CD4-positive, alpha-beta T cell (primary cell): Measurements from ENCODE around the gene RXRG. TPM values are rescaled to one million over a fixed set of nuclear protein-coding genes. Genes with fewer than 3 reads are reported as not detected.
A peak's percentile ranks its signal among the peaks of the same experiment; 100 is the strongest.

Experiments used
- ATAC-seq: fragments of 200-7000 bp; cut with Tn5 transposase; one replicate; pipeline ENCODE4 v1.10.0; 2022; ENCODE audit warnings: mild to moderate bottlenecking; ENCODE audit not compliant: poor library complexity
- CTCF ChIA-PET: fragments of 350-600 bp; sonication (Branson Sonifier 250); formaldehyde crosslinking; loops from one replicate; lab custom pipeline; 2021; ENCODE audit warnings: antibody characterized with exemption, inconsistent platforms; lab: Charles Lee
- POLR2A ChIA-PET: fragments of 350-600 bp; sonication (Branson Sonifier 250); formaldehyde crosslinking; loops from one replicate; lab custom pipeline; 2021; ENCODE audit warnings: antibody characterized with exemption, inconsistent platforms; lab: Charles Lee
- DNase-seq, 14 experiments: peaks; one replicate each; pipeline ENCODE4 v3.0.0-alpha.2; 2013 to 2020; ENCODE audit warnings: mixed read lengths in 2 of 14
- H3K27ac ChIP-seq, 2 donors: one replicate each; pipeline versions ENCODE4 v1.5.1 to v1.7.0; 2013; ENCODE audit warnings: low read length in 2 of 2, low read depth in 1 of 2, mild to moderate bottlenecking in 1 of 2
- H3K27me3 ChIP-seq, 2 experiments: 1 replicate in 1 of 2; 2 replicates in 1 of 2; pipeline versions ENCODE4 v1.6.1 to v1.7.0; 2013; ENCODE audit warnings: low read length in 2 of 2, control low read depth in 1 of 2, mild to moderate bottlenecking in 1 of 2, moderate library complexity in 1 of 2; ENCODE audit not compliant: insufficient read depth in 2 of 2, control insufficient read depth in 1 of 2
- H3K36me3 ChIP-seq: one replicate; pipeline ENCODE4 v1.6.1; 2013; ENCODE audit warnings: low read length, control low read depth; ENCODE audit not compliant: insufficient read depth
- H3K4me1 ChIP-seq: one replicate; pipeline ENCODE4 v1.6.1; 2013; ENCODE audit warnings: low read length, control low read depth; ENCODE audit not compliant: insufficient read depth
- H3K4me3 ChIP-seq: one replicate; pipeline ENCODE4 v1.5.1; 2013; ENCODE audit warnings: mild to moderate bottlenecking, low read length, moderate library complexity
- H3K9me3 ChIP-seq, 2 experiments: 1 replicate in 1 of 2; 2 replicates in 1 of 2; pipeline versions ENCODE4 v1.6.1 to v1.7.0; 2013; ENCODE audit warnings: low read length in 2 of 2, mild to moderate bottlenecking in 2 of 2, control low read depth in 1 of 2, moderate library complexity in 1 of 2; ENCODE audit not compliant: control insufficient read depth in 1 of 2, insufficient read depth in 1 of 2
- H3K27ac Mint-ChIP-seq: one replicate; pipeline ENCODE4 v1.8.0; 2020; ENCODE audit warnings: mixed read lengths
- H3K27me3 Mint-ChIP-seq: one replicate; pipeline ENCODE4 v1.8.0; 2021; ENCODE audit warnings: mixed read lengths
- H3K36me3 Mint-ChIP-seq: one replicate; pipeline ENCODE4 v1.8.0; 2021; ENCODE audit warnings: low read depth, mixed read lengths
- H3K4me1 Mint-ChIP-seq: one replicate; pipeline ENCODE4 v1.8.0; 2021; ENCODE audit warnings: low read depth, mixed read lengths
- H3K4me3 Mint-ChIP-seq: one replicate; pipeline ENCODE4 v1.8.0; 2020; ENCODE audit warnings: mild to moderate bottlenecking, mixed read lengths
- H3K9me3 Mint-ChIP-seq: one replicate; pipeline ENCODE4 v1.8.0; 2020; ENCODE audit warnings: mixed read lengths
- intact Hi-C, 2 experiments: fragments of 100-400 bp; cut with DNase I in 1 of 2; cut with micrococcal nuclease in 1 of 2; formaldehyde crosslinking; loops; one replicate each; pipeline versions ENCODE4 v1.15.1 to v1.9.0; 2023 to 2025; cut with DNase I, micrococcal nuclease
- total RNA-seq, 174 experiments: library from RNA in 2 of 174; stranded (reverse) in 2 of 174; gene quantifications; one replicate each; pipeline ENCODE4 v1.2.3 and lab custom pipeline; 2021 to 2026
- TF ChIP-seq, protein P1 (sequence below): fragments of 200-600 bp; IDR thresholded peaks from one replicate; pipeline ENCODE4 v1.8.0; 2022; ENCODE audit warnings: antibody characterized with exemption, mild to moderate bottlenecking

RXRG gene
- total RNA-seq, 2 experiments from 2014 or later, result not detected

GRCh38 chr1:165395478-165395877 lies 49.4 kb downstream of the RXRG start:
- intact Hi-C loops, result loop anchor here in 1 of 2 experiments (10.0 kb wide), 2 partner anchors 309 to 1649 kb away; no protein-coding TSS in a partner anchor
- Mint-ChIP-seq H3K4me3 (no peak overlapping the region), H3K27me3 (peaks cover 82% of the 10 kb centered on the region), H3K9me3 (no peaks in the 10 kb centered on the region), H3K27ac (no peak overlapping the region), H3K36me3 (no peaks in the 10 kb centered on the region), H3K4me1 (peaks cover 17% of the 10 kb centered on the region)
- Histone ChIP-seq H3K36me3 (no peaks in the 10 kb centered on the region), H3K4me1 (peaks cover 21% of the 10 kb centered on the region), H3K27me3 (peaks cover 33 to 60% of the 10 kb centered on the region in 2 experiments), H3K27ac (no peak overlapping the region), H3K9me3 (no peaks in the 10 kb centered on the region), H3K4me3 (no peak overlapping the region)
- TF ChIP-seq, protein P1, sequence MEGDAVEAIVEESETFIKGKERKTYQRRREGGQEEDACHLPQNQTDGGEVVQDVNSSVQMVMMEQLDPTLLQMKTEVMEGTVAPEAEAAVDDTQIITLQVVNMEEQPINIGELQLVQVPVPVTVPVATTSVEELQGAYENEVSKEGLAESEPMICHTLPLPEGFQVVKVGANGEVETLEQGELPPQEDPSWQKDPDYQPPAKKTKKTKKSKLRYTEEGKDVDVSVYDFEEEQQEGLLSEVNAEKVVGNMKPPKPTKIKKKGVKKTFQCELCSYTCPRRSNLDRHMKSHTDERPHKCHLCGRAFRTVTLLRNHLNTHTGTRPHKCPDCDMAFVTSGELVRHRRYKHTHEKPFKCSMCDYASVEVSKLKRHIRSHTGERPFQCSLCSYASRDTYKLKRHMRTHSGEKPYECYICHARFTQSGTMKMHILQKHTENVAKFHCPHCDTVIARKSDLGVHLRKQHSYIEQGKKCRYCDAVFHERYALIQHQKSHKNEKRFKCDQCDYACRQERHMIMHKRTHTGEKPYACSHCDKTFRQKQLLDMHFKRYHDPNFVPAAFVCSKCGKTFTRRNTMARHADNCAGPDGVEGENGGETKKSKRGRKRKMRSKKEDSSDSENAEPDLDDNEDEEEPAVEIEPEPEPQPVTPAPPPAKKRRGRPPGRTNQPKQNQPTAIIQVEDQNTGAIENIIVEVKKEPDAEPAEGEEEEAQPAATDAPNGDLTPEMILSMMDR, result no peak
- ChIA-PET POLR2A (interaction anchor here (1.4 kb wide), 1 partner anchor 10 kb away, joined by 3 read pairs; no protein-coding TSS in a partner anchor), CTCF (interaction anchor here (1.1 to 1.5 kb wide), 2 partner anchors 8 to 197 kb away, joined by 4 to 5 read pairs; no protein-coding TSS in a partner anchor)
- DNase-seq, result no peak
- no peak for ATAC-seq

DNA sequence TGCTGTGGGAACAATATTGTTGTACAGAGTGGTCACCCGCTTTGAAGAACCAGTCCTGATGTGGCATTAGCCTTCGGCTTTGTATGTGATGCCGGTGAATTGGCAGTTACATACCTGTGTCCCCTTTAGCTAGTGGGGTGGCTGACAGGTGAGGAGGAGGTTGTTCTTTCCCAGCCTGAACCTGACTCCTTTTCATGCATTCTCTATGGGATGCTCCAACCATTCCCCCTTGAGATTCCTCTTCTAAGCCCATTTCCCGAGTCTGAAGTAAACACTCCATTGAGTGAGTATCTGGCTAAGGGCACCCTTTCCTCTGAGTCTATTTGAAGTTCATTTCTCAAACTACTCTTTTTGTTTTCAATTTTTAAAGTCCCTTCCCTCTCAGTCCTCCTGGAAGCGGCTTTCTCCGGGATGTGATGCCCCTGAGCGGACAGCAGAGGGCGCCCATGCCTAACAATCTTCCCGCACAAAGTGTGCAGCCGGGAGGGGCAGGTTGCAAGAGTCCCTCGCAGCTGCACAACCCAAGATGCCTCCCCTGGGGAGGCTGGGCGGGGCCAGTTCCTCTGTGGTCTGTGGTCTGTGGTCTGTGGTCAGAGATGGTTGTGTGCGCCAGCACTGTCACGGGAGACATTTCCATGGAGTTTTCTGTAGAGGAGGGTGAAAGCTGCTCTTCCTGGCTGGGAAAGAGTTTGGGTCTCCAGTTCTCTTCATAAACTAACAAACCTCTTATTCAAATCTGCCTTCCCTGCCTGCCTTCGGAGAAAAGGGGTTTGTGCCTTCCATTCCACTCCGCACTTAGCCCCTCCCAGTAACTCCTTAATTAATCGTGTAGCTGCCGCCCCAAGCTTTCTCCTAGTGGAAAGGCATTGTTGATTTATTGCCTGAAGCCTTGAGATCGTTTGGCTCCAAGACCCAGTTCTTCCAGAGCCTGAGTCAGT lies 52.0 kb downstream of the RXRG start:
- Mint-ChIP-seq H3K36me3 (no peaks in the 10 kb centered on the region), H3K4me3 (peak overlapping the region; percentile 75), H3K4me1 (peaks cover 17% of the 10 kb centered on the region), H3K9me3 (no peaks in the 10 kb centered on the region), H3K27ac (peak overlapping the region; percentile 75), H3K27me3 (peaks cover 92% of the 10 kb centered on the region)
- H3K9me3 ChIP-seq, result no peaks in the 10 kb centered on the region
- peaks cover 19% of the 10 kb centered on the region for H3K4me1 ChIP-seq
- H3K27me3 ChIP-seq, result peaks cover 56 to 72% of the 10 kb centered on the region in 2 experiments
- H3K36me3 ChIP-seq, result no peaks in the 10 kb centered on the region
- peak overlapping the region; percentile 23 for H3K4me3 ChIP-seq
- TF ChIP-seq, protein P1, result peak; percentile 98
- ChIA-PET POLR2A (interaction anchor here (0.8 to 3.1 kb wide), 8 partner anchors 9 to 238 kb away, joined by 3 to 21 read pairs (median 4); partner anchors contain the start of gene MGST3), CTCF (interaction anchor here (0.9 to 3.1 kb wide), 15 partner anchors 9 to 436 kb away, joined by 3 to 45 read pairs (median 4); no protein-coding TSS in a partner anchor)
- intact Hi-C loops, result loop anchor here (1.0 to 10.0 kb wide), 6 partner anchors 200 to 1652 kb away; partner anchors contain the start of gene TMCO1 (in 1 of the 2)
- DNase-seq, result peak; percentile 83 to 97 (median 88)
- peak; percentile 99 for ATAC-seq
- H3K27ac ChIP-seq, result no peak overlapping the region

DNA sequence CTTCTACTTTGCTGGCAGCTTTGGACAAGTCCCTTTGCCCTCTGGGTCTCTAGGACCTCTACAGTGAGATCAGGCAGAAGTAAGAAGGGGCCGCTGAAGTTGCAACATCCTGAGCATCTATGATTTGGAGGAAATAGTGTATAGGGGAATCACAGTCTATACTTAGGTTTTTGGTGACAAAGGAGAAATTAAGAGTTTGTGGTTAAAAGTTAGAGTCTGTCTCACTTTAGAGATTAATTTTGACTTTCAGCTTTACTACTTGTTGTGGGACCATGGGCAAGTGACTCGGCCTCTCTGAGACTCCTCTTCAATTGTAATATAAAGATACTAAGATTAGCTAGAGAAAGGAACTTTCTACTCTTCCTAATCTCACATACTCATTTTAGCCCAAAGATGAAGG lies 55.3 kb downstream of the RXRG start:
- TF ChIP-seq, protein P1, result no peak
- Mint-ChIP-seq H3K36me3 (no peaks in the 10 kb centered on the region), H3K4me3 (no peak overlapping the region), H3K27ac (no peak overlapping the region), H3K27me3 (peaks cover 94% of the 10 kb centered on the region), H3K9me3 (no peaks in the 10 kb centered on the region), H3K4me1 (peaks cover 17% of the 10 kb centered on the region)
- peaks cover 40 to 61% of the 10 kb centered on the region in 2 experiments for H3K27me3 ChIP-seq
- no peaks in the 10 kb centered on the region for H3K9me3 ChIP-seq
- no peak overlapping the region for H3K27ac ChIP-seq
- ATAC-seq (no peak), DNase-seq (no peak)
- no peak overlapping the region for H3K4me3 ChIP-seq
- ChIA-PET POLR2A (no interaction called here), CTCF (interaction anchor here (0.5 to 2.1 kb wide), 3 partner anchors 22 to 210 kb away, joined by 3 to 5 read pairs (median 4); no protein-coding TSS in a partner anchor)
- peaks cover 16% of the 10 kb centered on the region for H3K4me1 ChIP-seq
- H3K36me3 ChIP-seq, result no peaks in the 10 kb centered on the region
- intact Hi-C loops, result loop anchor here (5.0 to 10.0 kb wide), 4 partner anchors 315 to 1655 kb away; partner anchors contain the start of gene TMCO1 (in 1 of the 2)
